Activated T-helper 1 cell treated with Interleukin-2 at 50 U/mL for 16 hours (primary cell): Measurements from ENCODE around the gene EXOC3L2.

Source experiments
- DNase-seq: peaks from one replicate; pipeline ENCODE4 v3.0.0-alpha.2; 2020; ENCODE audit warnings: low read depth

The EXOC3L2 gene

DNA sequence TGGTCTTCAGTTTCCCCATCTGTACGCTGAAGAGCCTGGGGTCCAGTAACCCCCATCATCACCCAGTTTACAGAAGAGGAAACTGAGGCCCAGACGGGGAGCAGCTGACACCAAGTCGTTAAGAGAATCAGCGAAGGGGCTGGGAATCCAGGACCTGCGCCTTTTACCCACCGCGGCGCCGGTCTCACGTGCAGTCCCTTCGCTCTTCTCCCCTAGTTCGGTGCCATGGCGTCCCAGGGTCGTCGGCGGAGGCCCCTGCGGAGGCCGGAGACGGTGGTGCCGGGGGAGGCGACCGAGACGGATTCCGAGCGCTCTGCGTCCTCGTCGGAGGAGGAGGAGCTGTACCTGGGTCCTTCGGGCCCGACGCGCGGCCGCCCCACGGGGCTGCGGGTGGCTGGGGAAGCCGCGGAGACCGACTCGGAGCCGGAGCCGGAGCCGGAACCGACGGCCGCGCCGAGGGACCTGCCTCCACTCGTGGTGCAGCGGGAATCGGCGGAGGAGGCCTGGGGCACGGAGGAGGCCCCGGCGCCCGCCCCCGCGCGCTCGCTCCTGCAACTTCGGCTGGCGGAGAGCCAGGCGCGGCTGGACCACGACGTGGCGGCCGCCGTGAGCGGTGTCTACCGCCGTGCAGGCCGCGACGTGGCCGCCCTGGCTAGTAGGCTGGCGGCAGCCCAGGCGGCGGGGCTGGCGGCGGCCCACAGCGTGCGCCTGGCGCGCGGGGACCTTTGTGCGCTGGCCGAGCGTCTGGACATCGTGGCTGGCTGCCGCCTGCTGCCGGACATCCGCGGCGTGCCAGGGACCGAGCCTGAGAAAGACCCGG is 65.9 kb downstream of the EXOC3L2 start:
- DNase-seq = peak; percentile 17

DNA sequence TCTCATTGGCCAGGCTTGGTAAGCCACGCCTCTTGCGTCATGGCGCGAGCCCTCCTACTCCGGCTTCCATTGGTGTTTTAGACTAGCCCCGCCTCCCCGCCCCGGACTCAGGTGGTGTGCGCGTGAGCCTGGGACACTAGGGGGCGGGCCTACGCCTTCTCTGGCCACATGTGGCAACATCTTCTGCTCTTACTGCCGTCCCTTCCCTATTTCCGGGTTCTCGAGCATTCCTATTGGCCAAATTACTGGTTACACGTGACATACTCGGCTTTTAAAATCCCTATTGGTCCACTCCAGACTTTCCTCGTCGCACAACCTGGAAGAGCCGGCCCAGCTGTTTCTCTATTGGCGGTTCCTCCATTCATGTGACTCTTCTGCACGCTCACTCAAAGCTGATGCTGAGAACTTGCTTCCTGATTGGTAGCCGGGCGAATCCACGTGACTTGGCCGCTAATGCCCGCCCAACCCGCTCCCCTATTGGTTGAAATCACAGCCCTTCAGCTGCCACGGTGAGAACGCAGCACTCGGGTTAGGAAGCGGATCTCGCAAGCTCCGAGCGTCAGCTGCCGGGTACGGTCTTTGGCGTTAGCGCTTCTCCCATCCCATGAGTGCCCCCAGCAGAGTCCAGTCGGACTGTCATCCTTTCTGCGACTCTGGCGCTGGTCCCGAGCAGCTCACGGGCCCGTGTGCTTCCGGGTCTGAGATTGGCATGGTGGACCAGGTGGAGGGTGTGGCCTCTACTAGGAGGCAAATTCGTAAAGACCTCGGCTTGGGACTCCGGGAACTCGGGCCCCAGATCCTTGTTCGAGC is 66.7 kb downstream of the EXOC3L2 start, which contains the start of gene BLOC1S3:
BLOC1S3 (plus strand) TSS at position 523 of the 810 bp plus-strand sequence. CDS start 513 bp downstream, outside the sequence.
- peak; percentile 99 for DNase-seq

GRCh38 chr19:45177817-45178261 is 67.4 kb downstream of the EXOC3L2 start, which contains the start of gene TRAPPC6A:
Gene TRAPPC6A (minus strand): TSS chr19:45178237. CDS start chr19:45178218, 19 bp downstream.
- no peak for DNase-seq

DNA sequence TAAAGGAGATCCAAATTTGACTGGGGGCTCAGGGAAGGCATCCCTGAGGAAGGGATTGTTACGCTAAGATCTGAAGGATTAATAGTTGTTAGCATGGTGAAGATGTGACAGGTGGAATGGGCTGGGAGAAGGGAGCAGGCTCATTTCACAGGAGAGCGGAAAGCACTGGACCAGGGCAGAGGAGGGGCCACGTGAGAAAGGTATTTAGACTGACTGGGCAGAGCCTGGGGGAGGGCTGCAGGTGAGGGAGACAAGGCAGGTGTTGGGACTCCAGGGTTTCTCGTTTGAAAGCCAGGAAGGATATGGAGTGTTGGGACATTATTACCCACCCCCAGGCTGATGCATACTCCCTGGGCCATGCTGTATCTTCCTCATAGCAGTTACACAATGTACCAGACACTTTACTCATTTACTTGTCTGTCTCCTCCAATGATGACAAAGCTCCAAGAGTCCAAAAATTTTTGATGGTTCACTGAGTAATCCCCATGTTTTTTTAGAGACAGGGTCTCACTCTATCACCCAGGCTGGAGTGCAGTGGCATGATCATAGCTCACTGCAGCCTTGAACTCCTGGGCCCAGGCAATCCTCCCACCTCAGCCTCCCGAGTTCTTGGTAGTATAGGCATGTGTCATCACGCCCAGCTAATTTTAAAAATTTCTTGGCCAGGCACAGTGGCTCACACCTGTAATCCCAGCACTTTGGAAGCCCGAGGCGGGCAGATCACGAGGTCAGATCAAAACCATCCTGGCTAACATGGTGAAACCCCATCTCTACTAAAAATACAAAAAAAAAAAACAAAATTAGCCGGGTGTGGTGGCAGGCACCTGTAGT is 69.5 kb downstream of the EXOC3L2 start:
- DNase-seq = no peak

GRCh38 chr19:45173816-45174215 is 71.4 kb downstream of the EXOC3L2 start:
- DNase-seq = no peak

DNA sequence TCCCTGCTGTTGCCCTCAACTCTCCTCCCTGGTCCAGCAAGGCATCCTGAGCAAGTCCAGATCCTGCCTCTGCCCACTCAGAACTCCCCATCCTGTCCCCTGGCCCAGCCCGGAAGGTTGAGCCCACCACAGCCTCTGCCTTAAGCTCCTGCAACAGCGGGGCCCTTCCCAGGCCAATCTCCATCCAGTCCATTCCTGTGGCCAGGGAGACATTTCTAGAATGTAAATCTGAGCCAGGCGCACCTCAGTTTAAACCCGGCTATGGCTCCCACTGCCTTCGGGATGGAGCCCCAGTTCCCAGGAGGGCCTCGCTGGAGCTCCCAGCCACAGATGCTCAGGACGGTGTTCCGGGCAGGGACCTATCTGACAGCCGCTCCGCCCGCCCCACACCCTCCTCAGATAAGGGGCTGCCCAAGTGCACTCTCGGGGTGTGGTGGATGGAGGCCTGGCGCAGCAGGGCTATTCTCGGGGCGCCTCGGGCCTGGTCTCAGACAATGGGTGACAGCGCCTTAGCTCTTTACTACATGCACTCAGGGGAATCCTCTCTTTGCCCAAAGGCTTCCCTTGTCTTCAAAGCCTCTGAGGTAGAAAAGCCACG is 72.5 kb downstream of the EXOC3L2 start:
- DNase-seq = no peak

- no peak for DNase-seq
Measured at GRCh38 chr19:45172173-45172572, 73.0 kb downstream of the EXOC3L2 start.

GRCh38 chr19:45171211-45171623 is 74.0 kb downstream of the EXOC3L2 start:
- DNase-seq = no peak

DNA sequence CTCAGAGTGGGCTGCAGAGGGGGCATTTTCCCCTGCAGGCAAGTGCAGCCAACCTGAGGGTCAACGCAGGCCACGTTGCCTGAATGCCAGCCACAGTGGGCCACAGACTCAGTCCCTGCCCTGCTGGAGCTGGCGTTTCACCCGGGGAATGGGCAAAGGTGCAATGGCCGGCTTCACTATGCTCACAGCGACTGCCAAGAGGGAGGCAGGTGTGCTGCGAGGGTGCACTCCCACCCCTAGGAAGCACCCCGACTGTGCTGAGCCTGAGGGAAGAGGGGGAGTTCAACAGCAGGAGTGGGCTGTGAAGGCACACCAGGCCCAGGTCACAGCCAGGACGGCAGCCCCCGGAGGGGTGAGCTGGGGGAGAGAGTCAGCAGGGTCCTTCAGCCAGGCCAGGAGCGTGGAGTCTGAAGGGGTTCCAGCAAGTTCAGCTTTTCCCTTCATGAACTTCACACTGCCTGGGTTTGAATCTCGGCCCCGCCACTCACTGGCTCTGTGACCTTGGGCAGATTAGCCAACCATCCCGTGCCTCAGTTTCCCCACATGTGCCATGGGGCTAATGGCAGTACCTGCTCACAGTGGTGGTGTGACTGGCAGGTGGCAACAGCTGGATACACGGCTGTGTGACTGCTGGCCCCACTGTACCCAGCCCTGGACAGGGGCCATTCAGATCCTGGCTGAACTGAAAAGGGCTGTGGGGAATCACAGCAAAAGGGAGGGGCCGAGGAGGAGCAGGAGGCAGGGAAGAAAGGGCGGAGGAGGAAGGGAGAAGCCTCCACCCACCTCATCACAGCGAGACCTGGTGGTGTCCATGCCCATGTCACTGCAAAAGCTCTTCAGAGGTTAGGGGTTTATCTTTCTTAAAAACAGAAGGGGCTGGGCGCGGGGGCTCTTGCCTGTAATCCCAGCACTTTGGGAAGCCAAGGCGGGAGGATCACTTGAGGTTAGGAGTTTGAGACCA is 74.8 kb downstream of the EXOC3L2 start:
- DNase-seq = no peak

DNA sequence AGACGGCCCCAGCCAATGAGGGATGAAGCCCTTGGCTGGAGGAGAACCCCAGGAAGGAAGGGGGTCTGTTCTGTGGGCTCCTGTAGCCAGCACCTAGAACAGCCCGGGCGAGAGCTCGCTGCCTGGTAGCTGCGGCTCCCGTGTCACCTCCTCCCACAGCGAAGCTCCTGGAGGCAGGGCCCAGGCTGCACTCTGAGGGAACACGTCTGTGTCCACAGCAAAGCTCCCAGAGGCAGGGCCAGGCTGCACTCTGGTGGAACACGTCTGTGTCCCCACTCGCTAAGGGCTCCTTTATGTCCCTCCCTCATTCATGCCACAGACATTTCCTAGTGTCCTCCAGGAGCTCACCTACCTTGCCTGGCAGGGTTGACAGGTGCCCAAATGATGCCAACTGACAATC is 75.6 kb downstream of the EXOC3L2 start:
- DNase-seq = no peak

DNA sequence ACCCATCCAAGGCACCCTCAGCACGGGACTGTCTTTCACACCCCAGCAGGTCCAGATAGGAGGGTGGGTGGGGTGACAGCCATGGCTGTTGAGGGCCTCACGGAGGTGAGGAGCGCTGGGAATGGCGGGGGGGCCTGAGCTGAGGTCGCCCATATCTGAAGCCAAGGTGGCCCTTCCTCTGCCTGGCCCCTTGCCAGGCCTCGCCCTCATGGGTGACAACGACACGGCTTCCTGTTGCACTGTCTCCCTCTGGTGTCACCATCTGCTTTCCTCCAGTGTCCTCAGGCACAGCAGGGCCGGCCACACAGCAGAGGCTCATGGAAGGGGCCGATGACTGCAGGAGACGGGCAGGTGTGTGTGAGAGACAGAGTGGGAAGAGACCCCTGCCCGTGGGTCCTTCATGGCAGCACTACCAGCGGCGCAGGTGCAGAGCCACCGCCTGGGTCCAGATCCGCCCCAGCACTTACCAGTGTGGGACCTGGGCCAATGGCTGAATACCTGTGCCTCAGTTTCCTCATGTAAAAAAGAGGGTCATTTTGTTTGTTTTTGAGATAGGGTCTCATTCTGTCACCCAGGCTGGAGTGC is 76.3 kb downstream of the EXOC3L2 start:
- no peak for DNase-seq

- no peak for DNase-seq
Measured at GRCh38 chr19:45166723-45167252, 78.4 kb downstream of the EXOC3L2 start.

- DNase-seq = peak; percentile 17
Measured at GRCh38 chr19:45164577-45165335, 80.5 kb downstream of the EXOC3L2 start.

- DNase-seq = no peak
Measured at GRCh38 chr19:45163751-45164460, 81.3 kb downstream of the EXOC3L2 start.

- DNase-seq = no peak
Measured at GRCh38 chr19:45163156-45163555, 82.1 kb downstream of the EXOC3L2 start.

GRCh38 chr19:45162608-45163143 is 82.5 kb downstream of the EXOC3L2 start:
- DNase-seq = no peak
